OCI-LY7 (cell line): ENCODE data around the gene LPP. TPM values are rescaled to one million over a fixed set of nuclear protein-coding genes. Genes with fewer than 3 reads are reported as not detected.

Experiments
- BruUV-seq: library from RNA; stranded (reverse); fragments of 400-500 nt; replicated peaks from 2 replicates; lab custom pipeline; 2021; lab: Mats Ljungman, UMichigan
- CTCF ChIA-PET: fragments of 300-600 bp; sonication (Branson Sonifier 250); formaldehyde crosslinking; loops from one replicate; lab custom pipeline; 2022; ENCODE audit warnings: antibody characterized with exemption; ENCODE audit not compliant: unreplicated experiment; lab: Charles Lee
- POLR2A ChIA-PET: fragments of 300-600 bp; sonication (Branson Sonifier 250); formaldehyde crosslinking; loops from one replicate; lab custom pipeline; 2022; ENCODE audit warnings: antibody characterized with exemption; lab: Charles Lee
- DNase-seq: peaks from one replicate; pipeline ENCODE4 v3.0.0-alpha.2; 2015; ENCODE audit warnings: low spot score
- H2AFZ ChIP-seq: fragments of 200-600 bp; sonication (generic), shearing (Covaris generic); 2 replicates; pipeline ENCODE4 v1.6.1; 2014; ENCODE audit warnings: mild to moderate bottlenecking, antibody characterized with exemption, low read length, moderate library complexity
- H3K27ac ChIP-seq: fragments of 200-600 bp; sonication (generic); 2 replicates; pipeline ENCODE4 v1.5.1; 2014; ENCODE audit warnings: mixed run types, low read depth, mild to moderate bottlenecking, moderate library complexity, low read length, inconsistent platforms; ENCODE audit not compliant: poor library complexity, severe bottlenecking
- H3K36me3 ChIP-seq: fragments of 200-600 bp; sonication (generic); 2 replicates; pipeline ENCODE4 v1.6.1; 2014; ENCODE audit warnings: mild to moderate bottlenecking, antibody characterized with exemption, low read length, moderate library complexity, mixed read lengths; ENCODE audit not compliant: insufficient read depth
- H3K4me1 ChIP-seq: fragments of 200-600 bp; sonication (generic); 2 replicates; pipeline ENCODE4 v1.5.1; 2014; ENCODE audit warnings: mild to moderate bottlenecking, low read length; ENCODE audit not compliant: insufficient read depth, poor library complexity, severe bottlenecking
- H3K4me2 ChIP-seq: fragments of 200-600 bp; sonication (generic); 2 replicates; pipeline ENCODE4 v1.6.1; 2014; ENCODE audit warnings: mild to moderate bottlenecking, low read length
- H3K4me3 ChIP-seq: fragments of 200-600 bp; sonication (generic); 2 replicates; pipeline ENCODE4 v1.5.1; 2014; ENCODE audit warnings: mild to moderate bottlenecking, low read depth, low read length; ENCODE audit not compliant: poor library complexity, severe bottlenecking
- H3K79me2 ChIP-seq: fragments of 200-600 bp; sonication (generic); 2 replicates; pipeline ENCODE4 v1.6.1; 2016; ENCODE audit warnings: low read depth, mild to moderate bottlenecking, low read length, moderate library complexity, mixed read lengths; ENCODE audit not compliant: insufficient read depth
- H3K9me2 ChIP-seq: fragments of 200-600 bp; sonication (generic); 2 replicates; pipeline ENCODE4 v1.6.1; 2016; ENCODE audit warnings: mild to moderate bottlenecking, low read length, mixed read lengths; ENCODE audit not compliant: insufficient read depth
- H3K9me3 ChIP-seq: fragments of 200-600 bp; sonication (generic); 2 replicates; pipeline ENCODE4 v1.6.1; 2014; ENCODE audit warnings: mild to moderate bottlenecking, mixed run types, low read length, mixed read lengths
- H4K20me1 ChIP-seq: fragments of 200-600 bp; sonication (generic); 2 replicates; pipeline ENCODE4 v1.6.1; 2014; ENCODE audit warnings: mild to moderate bottlenecking, antibody characterized with exemption, low read length, moderate library complexity, mixed read lengths; ENCODE audit not compliant: insufficient read depth
- CTCF ChIP-seq: fragments of 200-600 bp; sonication (generic); conservative IDR thresholded peaks from 2 replicates; pipeline ENCODE4 v1.5.1; 2014; ENCODE audit warnings: mild to moderate bottlenecking, antibody characterized with exemption, low read length, moderate library complexity, mixed read lengths
- EZH2phosphoT487 ChIP-seq: fragments of 200-600 bp; sonication (generic); IDR thresholded peaks from 2 replicates; pipeline ENCODE4 v1.6.1; 2018; ENCODE audit warnings: low read depth, borderline replicate concordance, mild to moderate bottlenecking, mixed run types, antibody characterized with exemption, low read length, moderate library complexity, mixed read lengths
- intact Hi-C: fragments of 100-400 bp; cut with micrococcal nuclease; formaldehyde crosslinking; loops from one replicate; pipeline ENCODE4 v1.10.0; 2022; ENCODE audit not compliant: unreplicated experiment
- total RNA-seq, 2 experiments: library from RNA; depleted of rRNA in 1 of 2; stranded (reverse); fragments of >200 nt in 1 of 2; shearing (Covaris generic) in 1 of 2; gene quantifications; 2 replicates each; pipeline ENCODE4 v1.2.3, GENCODE V29; 2014 to 2022

LPP gene
- total RNA-seq, 2 experiments from 2014 or later: 10.9 to 119 TPM

GRCh38 chr3:188888321-188889053 is 734.5 kb downstream of the LPP start:
- BruUV-seq: no TSS peak

GRCh38 chr3:188889054-188889491 is 735.1 kb downstream of the LPP start:
- Histone ChIP-seq H2AFZ (no peak overlapping the region), H3K36me3 (no peaks in the 10 kb centered on the region), H3K79me2 (no peaks in the 10 kb centered on the region), H3K4me3 (no peak overlapping the region), H3K9me2 (no peaks in the 10 kb centered on the region), H3K4me1 (no peaks in the 10 kb centered on the region), H3K9me3 (no peaks in the 10 kb centered on the region), H4K20me1 (no peaks in the 10 kb centered on the region), H3K27ac (no peak overlapping the region), H3K4me2 (no peak overlapping the region)
- POLR2A ChIA-PET: interaction anchor here (0.6 to 0.7 kb wide), 2 partner anchors 41 to 950 kb away, joined by 3 read pairs; no protein-coding TSS in a partner anchor
- no peak for DNase-seq
- TF ChIP-seq EZH2phosphoT487 (no peak), CTCF (no peak)
- no TSS peak for BruUV-seq
- intact Hi-C loops: no loop called here
- CTCF ChIA-PET: interaction anchor here (0.5 kb wide), 1 partner anchor 93 kb away, joined by 3 read pairs; no protein-coding TSS in a partner anchor

More at GRCh38 chr3:188888321-188889053, 734.5 kb downstream of the LPP start:
- DNase-seq: no peak
- H3K4me3 ChIP-seq: no peak overlapping the region
- no peak overlapping the region for H3K4me2 ChIP-seq
- no peaks in the 10 kb centered on the region for H3K36me3 ChIP-seq
- no peaks in the 10 kb centered on the region for H3K9me2 ChIP-seq
- no peaks in the 10 kb centered on the region for H4K20me1 ChIP-seq
- H3K9me3 ChIP-seq: no peaks in the 10 kb centered on the region
- POLR2A ChIA-PET: interaction anchor here (0.5 to 0.7 kb wide), 4 partner anchors 12 to 1798 kb away, joined by 3 read pairs; no protein-coding TSS in a partner anchor
- H3K4me1 ChIP-seq: no peaks in the 10 kb centered on the region
- intact Hi-C loops: no loop called here
- no peak overlapping the region for H3K27ac ChIP-seq
- H3K79me2 ChIP-seq: no peaks in the 10 kb centered on the region
- CTCF ChIA-PET: no interaction called here
- no peak for TF ChIP-seq EZH2phosphoT487
- TF ChIP-seq CTCF: no peak
- no peak overlapping the region for H2AFZ ChIP-seq
